ENCODE data around the gene SLC35F3. TPM values are rescaled to one million over a fixed set of nuclear protein-coding genes. Genes with fewer than 3 reads are reported as not detected.
A peak's percentile ranks its signal among the peaks of the same experiment; 100 is the strongest.

The SLC35F3 gene
- total RNA-seq, 1 donor from 2014 or later, result 0.57 TPM

- H3K27me3 Mint-ChIP-seq (ENCODE audit: low read depth, unreplicated experiment), result peaks cover 4% of the 10 kb centered on the region
- no peak overlapping the region for H3K4me3 ChIP-seq (ENCODE audit: insufficient read depth, low read depth, low read length)
- H2AFZ ChIP-seq (ENCODE audit: low read depth, low read length), result no peak overlapping the region
- no peak overlapping the region for H3K27ac Mint-ChIP-seq (ENCODE audit: unreplicated experiment)
- DNase-seq (ENCODE audit: low read depth) (peak; percentile 19), FAIRE-seq (no peak)
- no peaks in the 10 kb centered on the region for H3K4me1 Mint-ChIP-seq (ENCODE audit: low read depth, unreplicated experiment)
- no peaks in the 10 kb centered on the region for H3K27me3 ChIP-seq (ENCODE audit: insufficient read depth, low read length)
- TF ChIP-seq CTCF (IDR thresholded peaks at IDR 0.05; ENCODE audit: insufficient read depth, low read depth, low read length), result no peak
- TF ChIP-seq EZH2 (IDR thresholded peaks at IDR 0.05; ENCODE audit: insufficient read depth, low read length), result no peak
- no peaks in the 10 kb centered on the region for H3K79me2 ChIP-seq (ENCODE audit: insufficient read depth, low read length)
- no peaks in the 10 kb centered on the region for H3K36me3 Mint-ChIP-seq (ENCODE audit: low read depth, unreplicated experiment)
- H3K9ac ChIP-seq (ENCODE audit: low read length), result no peak overlapping the region
- no peak overlapping the region for H3K27ac ChIP-seq (ENCODE audit: low read depth, low read length)
- H3K9me3 Mint-ChIP-seq (ENCODE audit: unreplicated experiment), result no peaks in the 10 kb centered on the region
- H3K4me2 ChIP-seq (ENCODE audit: low read length), result peak overlapping the region; percentile 21
- no peaks in the 10 kb centered on the region for H3K9me3 ChIP-seq (ENCODE audit: insufficient read depth, low read depth, low read length)
- no peaks in the 10 kb centered on the region for H3K36me3 ChIP-seq (ENCODE audit: insufficient read depth, low read length)
- no peaks in the 10 kb centered on the region for H4K20me1 ChIP-seq (ENCODE audit: insufficient read depth, low read length)
- H3K4me3 Mint-ChIP-seq (ENCODE audit: unreplicated experiment), result no peak overlapping the region
- no peaks in the 10 kb centered on the region for H3K4me1 ChIP-seq (ENCODE audit: insufficient read depth, low read length)
Observed at GRCh38 chr1:233993651-233994050, 89.2 kb downstream of the SLC35F3 start.

GRCh38 chr1:233994112-233994511, 89.6 kb downstream of the SLC35F3 start:
- no peak overlapping the region for H3K4me3 ChIP-seq (ENCODE audit: insufficient read depth, low read depth, low read length)
- no peak overlapping the region for H3K9ac ChIP-seq (ENCODE audit: low read length)
- H3K4me1 ChIP-seq (ENCODE audit: insufficient read depth, low read length), result no peaks in the 10 kb centered on the region
- H3K4me2 ChIP-seq (ENCODE audit: low read length), result peak overlapping the region; percentile 21
- DNase-seq (ENCODE audit: low read depth) (no peak), FAIRE-seq (no peak)
- Mint-ChIP-seq H3K4me1 (ENCODE audit: low read depth, unreplicated experiment) (no peaks in the 10 kb centered on the region), H3K9me3 (ENCODE audit: unreplicated experiment) (no peaks in the 10 kb centered on the region), H3K27ac (ENCODE audit: unreplicated experiment) (no peak overlapping the region), H3K27me3 (ENCODE audit: low read depth, unreplicated experiment) (peaks cover 6% of the 10 kb centered on the region), H3K36me3 (ENCODE audit: low read depth, unreplicated experiment) (no peaks in the 10 kb centered on the region), H3K4me3 (ENCODE audit: unreplicated experiment) (no peak overlapping the region)
- no peak overlapping the region for H3K27ac ChIP-seq (ENCODE audit: low read depth, low read length)
- H3K36me3 ChIP-seq (ENCODE audit: insufficient read depth, low read length), result no peaks in the 10 kb centered on the region
- H3K79me2 ChIP-seq (ENCODE audit: insufficient read depth, low read length), result no peaks in the 10 kb centered on the region
- no peaks in the 10 kb centered on the region for H3K27me3 ChIP-seq (ENCODE audit: insufficient read depth, low read length)
- TF ChIP-seq EZH2 (IDR thresholded peaks at IDR 0.05; ENCODE audit: insufficient read depth, low read length) (no peak), CTCF (IDR thresholded peaks at IDR 0.05; ENCODE audit: insufficient read depth, low read depth, low read length) (no peak)
- no peak overlapping the region for H2AFZ ChIP-seq (ENCODE audit: low read depth, low read length)
- no peaks in the 10 kb centered on the region for H3K9me3 ChIP-seq (ENCODE audit: insufficient read depth, low read depth, low read length)
- no peaks in the 10 kb centered on the region for H4K20me1 ChIP-seq (ENCODE audit: insufficient read depth, low read length)

GRCh38 chr1:233998456-233998855, 94.0 kb downstream of the SLC35F3 start:
- Histone ChIP-seq H3K4me3 (ENCODE audit: insufficient read depth, low read depth, low read length) (no peak overlapping the region), H3K36me3 (ENCODE audit: insufficient read depth, low read length) (no peaks in the 10 kb centered on the region), H3K9ac (ENCODE audit: low read length) (no peak overlapping the region), H3K4me2 (ENCODE audit: low read length) (no peak overlapping the region), H3K27me3 (ENCODE audit: insufficient read depth, low read length) (no peaks in the 10 kb centered on the region), H4K20me1 (ENCODE audit: insufficient read depth, low read length) (no peaks in the 10 kb centered on the region), H3K9me3 (ENCODE audit: insufficient read depth, low read depth, low read length) (no peaks in the 10 kb centered on the region), H3K27ac (ENCODE audit: low read depth, low read length) (no peak overlapping the region), H3K79me2 (ENCODE audit: insufficient read depth, low read length) (no peaks in the 10 kb centered on the region), H2AFZ (ENCODE audit: low read depth, low read length) (no peak overlapping the region), H3K4me1 (ENCODE audit: insufficient read depth, low read length) (no peaks in the 10 kb centered on the region)
- TF ChIP-seq EZH2 (IDR thresholded peaks at IDR 0.05; ENCODE audit: insufficient read depth, low read length) (no peak), CTCF (IDR thresholded peaks at IDR 0.05; ENCODE audit: insufficient read depth, low read depth, low read length) (no peak)
- H3K36me3 Mint-ChIP-seq (ENCODE audit: low read depth, unreplicated experiment), result no peaks in the 10 kb centered on the region
- DNase-seq (ENCODE audit: low read depth) (no peak), FAIRE-seq (no peak)
- H3K4me3 Mint-ChIP-seq (ENCODE audit: unreplicated experiment), result no peak overlapping the region
- no peaks in the 10 kb centered on the region for H3K9me3 Mint-ChIP-seq (ENCODE audit: unreplicated experiment)
- H3K4me1 Mint-ChIP-seq (ENCODE audit: low read depth, unreplicated experiment), result no peaks in the 10 kb centered on the region
- no peak overlapping the region for H3K27ac Mint-ChIP-seq (ENCODE audit: unreplicated experiment)
- peaks cover 9% of the 10 kb centered on the region for H3K27me3 Mint-ChIP-seq (ENCODE audit: low read depth, unreplicated experiment)

Measured in astrocyte (in vitro differentiated cells and primary cell).